GM21717 (cell line): ENCODE measurements around the gene ZPBP2.
A peak's percentile ranks its signal among the peaks of the same experiment; 100 is the strongest.

Source experiments
- ATAC-seq: cut with Tn5 transposase; IDR thresholded peaks from one replicate; pipeline ENCODE4 v1.9.1; 2021; ENCODE audit warnings: mild to moderate bottlenecking, moderate library complexity; ENCODE audit not compliant: unreplicated experiment

The ZPBP2 gene

GRCh38 chr17:39904990-39905288 lies 36.9 kb downstream of the ZPBP2 start:
- ATAC-seq: no peak

GRCh38 chr17:39908789-39909352 lies 40.9 kb downstream of the ZPBP2 start:
- ATAC-seq: no peak

- ATAC-seq: no peak
Observed at GRCh38 chr17:39913989-39914388, 46.0 kb downstream of the ZPBP2 start.

- no peak for ATAC-seq
Observed at GRCh38 chr17:39915559-39915958, 47.6 kb downstream of the ZPBP2 start.

- no peak for ATAC-seq
Observed at GRCh38 chr17:39916918-39917317, 48.9 kb downstream of the ZPBP2 start.

- no peak for ATAC-seq
Observed at GRCh38 chr17:39919087-39919683, 51.2 kb downstream of the ZPBP2 start.

- no peak for ATAC-seq
Observed at GRCh38 chr17:39920218-39921210, 52.5 kb downstream of the ZPBP2 start.

GRCh38 chr17:39921323-39921722 lies 53.3 kb downstream of the ZPBP2 start:
- no peak for ATAC-seq

- ATAC-seq: no peak
Observed at GRCh38 chr17:39922006-39922405, 54.0 kb downstream of the ZPBP2 start.

GRCh38 chr17:39923230-39923629 lies 55.2 kb downstream of the ZPBP2 start:
- no peak for ATAC-seq

GRCh38 chr17:39923836-39924690 lies 56.1 kb downstream of the ZPBP2 start:
- ATAC-seq: no peak

- ATAC-seq: no peak
Observed at GRCh38 chr17:39924691-39925055, 56.7 kb downstream of the ZPBP2 start.

GRCh38 chr17:39925282-39926134 lies 57.5 kb downstream of the ZPBP2 start:
- no peak for ATAC-seq

- no peak for ATAC-seq
Observed at GRCh38 chr17:39926135-39926587, 58.2 kb downstream of the ZPBP2 start.

GRCh38 chr17:39926588-39927100 lies 58.6 kb downstream of the ZPBP2 start:
- ATAC-seq: peak; percentile 15
